MV-4-11 (cell line): Measurements from ENCODE around the gene EFNA5.

Experiments used
- DNase-seq: peaks from one replicate; lab custom pipeline; 2025; lab: John Stamatoyannopoulos, UW

Gene EFNA5

GRCh38 chr5:107426872-107427271, 243.9 kb downstream of the EFNA5 start:
- no peak for DNase-seq

- DNase-seq, result no peak
Observed at GRCh38 chr5:107426209-107426608, 244.5 kb downstream of the EFNA5 start.

GRCh38 chr5:107425541-107426031, 245.2 kb downstream of the EFNA5 start:
- DNase-seq, result no peak

GRCh38 chr5:107424491-107424890, 246.2 kb downstream of the EFNA5 start:
- no peak for DNase-seq

GRCh38 chr5:107422494-107422893, 248.2 kb downstream of the EFNA5 start:
- no peak for DNase-seq

- no peak for DNase-seq
Observed at GRCh38 chr5:107419498-107419897, 251.2 kb downstream of the EFNA5 start.

- DNase-seq, result no peak
Observed at GRCh38 chr5:107418902-107419301, 251.8 kb downstream of the EFNA5 start.

- DNase-seq, result no peak
Observed at GRCh38 chr5:107418071-107418470, 252.7 kb downstream of the EFNA5 start.

GRCh38 chr5:107415762-107416161, 255.0 kb downstream of the EFNA5 start:
- no peak for DNase-seq

- DNase-seq, result no peak
Observed at GRCh38 chr5:107414802-107415201, 255.9 kb downstream of the EFNA5 start.

GRCh38 chr5:107413754-107414153, 257.0 kb downstream of the EFNA5 start:
- DNase-seq, result no peak

- no peak for DNase-seq
Observed at GRCh38 chr5:107408564-107408963, 262.2 kb downstream of the EFNA5 start.

- DNase-seq, result no peak
Observed at GRCh38 chr5:107407713-107408298, 262.9 kb downstream of the EFNA5 start.

GRCh38 chr5:107404595-107405374, 266.0 kb downstream of the EFNA5 start:
- no peak for DNase-seq

- DNase-seq, result no peak
Observed at GRCh38 chr5:107403228-107403953, 267.3 kb downstream of the EFNA5 start.

GRCh38 chr5:107402434-107403227, 268.1 kb downstream of the EFNA5 start:
- no peak for DNase-seq

- no peak for DNase-seq
Observed at GRCh38 chr5:107401470-107402122, 269.1 kb downstream of the EFNA5 start.

GRCh38 chr5:107400328-107400727, 270.4 kb downstream of the EFNA5 start:
- no peak for DNase-seq

- DNase-seq, result no peak
Observed at GRCh38 chr5:107398703-107399102, 272.0 kb downstream of the EFNA5 start.

GRCh38 chr5:107396351-107396690, 274.4 kb downstream of the EFNA5 start:
- DNase-seq, result no peak

GRCh38 chr5:107395632-107396350, 274.9 kb downstream of the EFNA5 start:
- no peak for DNase-seq
